Activated CD4-positive, CD25-positive, alpha-beta regulatory T cell treated with anti-CD3 and anti-CD28 coated beads, Interleukin-2, amount 50 U/mL, for 72 hours (primary cell): ENCODE results near the gene ZNF506.
"Not testable (repeated sequence)": the region's sequence is repeated elsewhere in the genome, so short reads cannot be mapped to it uniquely, and the experiment has no call there.

Experiments used
- DNase-seq: peaks from one replicate; pipeline ENCODE4 v3.0.0; 2021

Gene ZNF506

GRCh38 chr19:19821366-19821951, at the start of gene ZNF506:
ZNF506 (minus strand) TSS chr19:19821750; CDS start chr19:19821603, 147 bp downstream.
- peak; percentile 93 for DNase-seq

GRCh38 chr19:19870086-19870485, 48.5 kb upstream of the ZNF506 start:
- DNase-seq = not testable (repeated sequence)

GRCh38 chr19:19866611-19867248, 45.2 kb upstream of the ZNF506 start:
- DNase-seq = peak; percentile 58

GRCh38 chr19:19865750-19866610, 44.4 kb upstream of the ZNF506 start, which contains the start of gene ZNF253:
ZNF253 (plus strand) TSS chr19:19865882; CDS start chr19:19865997, 115 bp downstream.
- peak; percentile 92 for DNase-seq

- peak; percentile 53 for DNase-seq
These were observed 39.3 kb upstream of the ZNF506 start for GRCh38 chr19:19860756-19861390.

GRCh38 chr19:19858751-19859150, 37.2 kb upstream of the ZNF506 start:
- DNase-seq = no peak

GRCh38 chr19:19851740-19852139, 30.2 kb upstream of the ZNF506 start:
- not testable (repeated sequence) for DNase-seq

- no peak for DNase-seq
These were observed 27.5 kb upstream of the ZNF506 start for GRCh38 chr19:19849056-19849455.

- DNase-seq = no peak
These were observed 26.2 kb upstream of the ZNF506 start for GRCh38 chr19:19847781-19848180.

- no peak for DNase-seq
These were observed 14.0 kb upstream of the ZNF506 start for GRCh38 chr19:19835560-19836038.

- no peak for DNase-seq
These were observed 5.3 kb upstream of the ZNF506 start for GRCh38 chr19:19826875-19827274.

- DNase-seq = no peak
These were observed 2.4 kb upstream of the ZNF506 start for GRCh38 chr19:19823916-19824315.

GRCh38 chr19:19821976-19822375, 426 bp upstream of the ZNF506 start:
- DNase-seq = peak; percentile 34

GRCh38 chr19:19820774-19821320, 703 bp downstream of the ZNF506 start:
- no peak for DNase-seq

GRCh38 chr19:19817357-19817756, 4.2 kb downstream of the ZNF506 start:
- DNase-seq = peak; percentile 40

- DNase-seq = no peak
These were observed 4.9 kb downstream of the ZNF506 start for GRCh38 chr19:19816679-19817078.

GRCh38 chr19:19811999-19812398, 9.6 kb downstream of the ZNF506 start:
- DNase-seq = not testable (repeated sequence)

GRCh38 chr19:19805480-19805879, 16.1 kb downstream of the ZNF506 start:
- DNase-seq = no peak

GRCh38 chr19:19788015-19788414, 33.5 kb downstream of the ZNF506 start:
- no peak for DNase-seq

- not testable (repeated sequence) for DNase-seq
These were observed 36.1 kb downstream of the ZNF506 start for GRCh38 chr19:19785476-19785875.

GRCh38 chr19:19782783-19783182, 38.8 kb downstream of the ZNF506 start:
- DNase-seq = no peak

GRCh38 chr19:19781791-19782190, 39.8 kb downstream of the ZNF506 start:
- not testable (repeated sequence) for DNase-seq

GRCh38 chr19:19778666-19779065, 42.9 kb downstream of the ZNF506 start:
- no peak for DNase-seq
